HCT116 (cell line): ENCODE results near the gene PDE4A. TPM values are rescaled to one million over a fixed set of nuclear protein-coding genes. Genes with fewer than 3 reads are reported as not detected.

ENCODE experiments used
- ATAC-seq: fragments of 200-7000 bp; cut with Tn5 transposase; 2 replicates; pipeline ENCODE4 v1.9.1; 2020; ENCODE audit warnings: mild to moderate bottlenecking, moderate library complexity
- BruUV-seq: library from RNA; stranded (reverse); fragments of 400-500 nt; replicated peaks from 2 replicates; lab custom pipeline; 2021; lab: Mats Ljungman, UMichigan
- CTCF ChIA-PET: fragments of 300-600 bp; sonication (Branson Sonifier 250); formaldehyde crosslinking; loops from one replicate; lab custom pipeline; 2021; ENCODE audit warnings: antibody characterized with exemption; lab: Charles Lee
- POLR2A ChIA-PET: fragments of 300-600, 350-600 bp; sonication (Branson Sonifier 250); formaldehyde crosslinking; loops from one replicate; lab custom pipeline; 2021; ENCODE audit warnings: antibody characterized with exemption; lab: Charles Lee
- RAD21 ChIA-PET, 2 experiments: fragments of 300-600 bp; sonication (Branson Sonifier 250); formaldehyde crosslinking; loops; one replicate each; lab custom pipeline; 2023; ENCODE audit warnings: low total read pairs in 2 of 2; ENCODE audit not compliant: uncharacterized antibody in 2 of 2, unreplicated experiment in 2 of 2, low non-redundant PET in 1 of 2; lab: Charles Lee
- DNase-seq: peaks from one replicate; pipeline ENCODE4 v3.0.0-alpha.2; 2010; ENCODE audit warnings: low read depth, low spot score
- H2AFZ ChIP-seq: fragments of 200-600 bp; shearing (Covaris generic), sonication (generic); 2 replicates; pipeline ENCODE4 v1.6.1; 2017; ENCODE audit warnings: low read depth, mixed run types, mixed read lengths, antibody characterized with exemption, low read length; ENCODE audit not compliant: poor library complexity, severe bottlenecking
- H3K27ac ChIP-seq: 2 replicates; pipeline ENCODE4 v1.5.1; 2012; ENCODE audit warnings: low read depth, low read length
- H3K27me3 ChIP-seq: fragments of 200-600 bp; sonication (generic); 2 replicates; pipeline ENCODE4 v1.6.1; 2016; ENCODE audit warnings: mixed run types, low read length, mixed read lengths; ENCODE audit not compliant: insufficient read depth
- H3K36me3 ChIP-seq, 2 experiments: fragments of 200-500 bp in 1 of 2; fragments of 200-600 bp in 1 of 2; sonication (Bioruptor generic) in 1 of 2; sonication (generic) in 1 of 2; 2 replicates each; pipeline versions ENCODE4 v1.5.1 to v1.6.1; 2014 to 2016; ENCODE audit warnings: low read length in 2 of 2, inconsistent platforms in 1 of 2, mixed read lengths in 1 of 2, mixed run types in 1 of 2; ENCODE audit not compliant: insufficient read depth in 2 of 2, control insufficient read depth in 1 of 2
- H3K4me1 ChIP-seq, 2 experiments: fragments of 200-600 bp in 1 of 2; sonication (generic) in 1 of 2; 2 replicates each; pipeline versions ENCODE4 v1.5.1 to v1.6.1; 2012 to 2017; ENCODE audit warnings: low read length in 2 of 2, inconsistent platforms in 1 of 2, mild to moderate bottlenecking in 1 of 2, mixed read lengths in 1 of 2, mixed run types in 1 of 2, moderate library complexity in 1 of 2; ENCODE audit not compliant: insufficient read depth in 2 of 2, control insufficient read depth in 1 of 2
- H3K4me2 ChIP-seq: fragments of 200-600 bp; sonication (generic); 2 replicates; pipeline ENCODE4 v1.6.1; 2017; ENCODE audit warnings: mixed run types, low read length, mixed read lengths
- H3K4me3 ChIP-seq, 2 experiments: fragments of 200-600 bp in 1 of 2; sonication (generic) in 1 of 2; replicated peaks in 1 of 2; 2 replicates each; pipeline ENCODE4 v1.5.1; 2011 to 2016; ENCODE audit warnings: low read length in 2 of 2, control low read depth in 1 of 2, low read depth in 1 of 2, mild to moderate bottlenecking in 1 of 2, mixed read lengths in 1 of 2, mixed run types in 1 of 2
- H3K79me2 ChIP-seq: fragments of 200-600 bp; sonication (generic); 2 replicates; pipeline ENCODE4 v1.6.1; 2017; ENCODE audit warnings: mild to moderate bottlenecking, mixed run types, low read length, moderate library complexity, mixed read lengths; ENCODE audit not compliant: insufficient read depth
- H3K9ac ChIP-seq: fragments of 200-600 bp; sonication (generic); 2 replicates; pipeline ENCODE4 v1.6.1; 2016; ENCODE audit warnings: low read length, mixed read lengths
- H3K9me2 ChIP-seq: fragments of 200-600 bp; sonication (generic), shearing (Covaris generic); 2 replicates; pipeline ENCODE4 v1.6.1; 2017; ENCODE audit warnings: mixed run types, mild to moderate bottlenecking, moderate library complexity; ENCODE audit not compliant: insufficient read depth
- H3K9me3 ChIP-seq, 2 experiments: fragments of 200-500 bp in 1 of 2; fragments of 200-600 bp in 1 of 2; sonication (Bioruptor generic) in 1 of 2; sonication (generic) in 1 of 2; 2 replicates each; pipeline ENCODE4 v1.6.1; 2014 to 2017; ENCODE audit warnings: low read length in 2 of 2, mixed read lengths in 2 of 2, inconsistent platforms in 1 of 2, low read depth in 1 of 2, mild to moderate bottlenecking in 1 of 2, mixed run types in 1 of 2, moderate library complexity in 1 of 2; ENCODE audit not compliant: control insufficient read depth in 1 of 2, insufficient read depth in 1 of 2
- H4K20me1 ChIP-seq: fragments of 200-600 bp; sonication (generic), shearing (Covaris generic); 2 replicates; pipeline ENCODE4 v1.6.1; 2017; ENCODE audit warnings: mixed run types, mild to moderate bottlenecking, moderate library complexity; ENCODE audit not compliant: insufficient read depth
- CBX3 ChIP-seq: IDR thresholded peaks from 2 replicates; pipeline ENCODE4 v1.6.1; 2012; ENCODE audit warnings: low read depth
- CEBPB ChIP-seq: IDR thresholded peaks from 2 replicates; pipeline ENCODE4 v1.6.1; 2012; ENCODE audit warnings: low read depth
- EGR1 ChIP-seq: IDR thresholded peaks from 2 replicates; pipeline ENCODE4 v1.6.1; 2012; ENCODE audit warnings: low read depth
- ELF1 ChIP-seq: IDR thresholded peaks from 2 replicates; pipeline ENCODE4 v1.6.1; 2012; ENCODE audit warnings: low read depth, borderline replicate concordance
- EZH2phosphoT487 ChIP-seq: fragments of 200-600 bp; IDR thresholded peaks from 2 replicates; pipeline ENCODE4 v1.6.1; 2018; ENCODE audit warnings: antibody characterized with exemption, borderline replicate concordance
- FOSL1 ChIP-seq: IDR thresholded peaks from 2 replicates; pipeline ENCODE4 v1.6.1; 2012; ENCODE audit warnings: low read depth
- POLR2A ChIP-seq: IDR thresholded peaks from 2 replicates; pipeline ENCODE4 v1.7.0; 2011; ENCODE audit warnings: borderline replicate concordance; ENCODE audit not compliant: insufficient read depth, insufficient read length; ENCODE audit errors: extremely low read depth
- POLR2AphosphoS5 ChIP-seq: IDR thresholded peaks from 2 replicates; pipeline ENCODE4 v1.6.1; 2011; ENCODE audit warnings: mild to moderate bottlenecking, low read depth, low read length, moderate library complexity
- SIN3A ChIP-seq: IDR thresholded peaks from 2 replicates; pipeline ENCODE4 v1.6.1; 2012; ENCODE audit warnings: low read depth
- SRF ChIP-seq: IDR thresholded peaks from 2 replicates; pipeline ENCODE4 v1.6.1; 2012; ENCODE audit warnings: low read depth
- TCF7L2 ChIP-seq: IDR thresholded peaks from 2 replicates; pipeline ENCODE4 v1.7.0; 2011; ENCODE audit warnings: borderline replicate concordance, inconsistent platforms; ENCODE audit not compliant: insufficient read depth, insufficient read length; ENCODE audit errors: extremely low read depth
- YY1 ChIP-seq: IDR thresholded peaks from 2 replicates; pipeline ENCODE4 v1.6.1; 2011; ENCODE audit warnings: low read length, low read depth, moderate library complexity, mild to moderate bottlenecking; ENCODE audit not compliant: insufficient replicate concordance; ENCODE audit errors: extremely low read depth
- ZFX ChIP-seq: fragments of 450-650 bp; IDR thresholded peaks from 2 replicates; pipeline ENCODE4 v1.6.1; 2017
- ZNF274 ChIP-seq: fragments of 200-500 bp; sonication (Bioruptor generic); IDR thresholded peaks from 2 replicates; pipeline ENCODE4 v1.6.1; 2014; ENCODE audit warnings: mild to moderate bottlenecking, low read depth, low read length, inconsistent platforms
- intact Hi-C: fragments of 100-400 bp; cut with micrococcal nuclease; formaldehyde crosslinking; loops from 2 replicates; pipeline ENCODE4 v1.10.0; 2022
- total RNA-seq: library from RNA; stranded (reverse); gene quantifications from one replicate; pipeline ENCODE4 v1.2.1, GENCODE V29; 2021; ENCODE audit not compliant: unreplicated experiment
- TF ChIP-seq, protein P1 (sequence below): IDR thresholded peaks from 2 replicates; pipeline ENCODE4 v1.6.1; 2012
- TF ChIP-seq, protein P2 (sequence below), 3 experiments: fragments of 200-600 bp in 1 of 3; sonication (generic) in 1 of 3; IDR thresholded peaks in 2 of 3; conservative IDR thresholded peaks in 1 of 3; 2 replicates each; pipeline ENCODE4 v1.5.1; 2012 to 2017; ENCODE audit warnings: low read depth in 2 of 3, low read length in 2 of 3, antibody characterized with exemption in 1 of 3, borderline replicate concordance in 1 of 3, control low read depth in 1 of 3, mild to moderate bottlenecking in 1 of 3, mixed read lengths in 1 of 3, mixed run types in 1 of 3, moderate library complexity in 1 of 3; ENCODE audit not compliant: insufficient read depth in 1 of 3

Gene PDE4A
- total RNA-seq, 1 experiment from 2014 or later = 33.7 TPM

- peaks cover 0 to 15% of the 10 kb centered on the region in 2 experiments; a peak in 2 of 4 replicates for H3K4me1 ChIP-seq
These were observed 28.7 kb downstream of the PDE4A start for GRCh38 chr19:10449037-10449436.

GRCh38 chr19:10450191-10450852 is 30.0 kb downstream of the PDE4A start:
- POLR2A ChIA-PET = no interaction called here

More at GRCh38 chr19:10449037-10449436, 28.7 kb downstream of the PDE4A start:
- DNase-seq = no peak
- RAD21 ChIA-PET = no interaction called here
- no peak overlapping the region for H3K27ac ChIP-seq
- H3K27me3 ChIP-seq = no peaks in the 10 kb centered on the region
- intact Hi-C loops = no loop called here
- H4K20me1 ChIP-seq = peaks cover 3% of the 10 kb centered on the region; the same call in 1 of the 2 replicates
- no peak for TF ChIP-seq YY1
- TF ChIP-seq, all 23 proteins: peak for 0
- Histone ChIP-seq H3K4me3 (no peak overlapping the region), H2AFZ (no peak overlapping the region), H3K4me2 (no peak overlapping the region), H3K9ac (no peak overlapping the region), H3K36me3 (peaks cover 0 to 13% of the 10 kb centered on the region in 2 experiments; a peak in 3 of 4 replicates), H3K79me2 (peaks cover 4% of the 10 kb centered on the region; the same call in 1 of the 2 replicates), H3K9me3 (no peaks in the 10 kb centered on the region), H3K9me2 (no peaks in the 10 kb centered on the region)
- ATAC-seq = no peak
- CTCF ChIA-PET = no interaction called here
- no TSS peak for BruUV-seq
- POLR2A ChIA-PET = no interaction called here

More at GRCh38 chr19:10450191-10450852, 30.0 kb downstream of the PDE4A start:
- CTCF ChIA-PET = interaction anchor here (0.7 kb wide), 1 partner anchor 18 kb away, joined by 3 read pairs; no protein-coding TSS in a partner anchor
- Histone ChIP-seq H3K4me2 (no peak overlapping the region), H3K4me3 (no peak overlapping the region), H2AFZ (no peak overlapping the region), H3K9me2 (no peaks in the 10 kb centered on the region), H3K27ac (no peak overlapping the region), H3K4me1 (peaks cover 0 to 15% of the 10 kb centered on the region in 2 experiments; a peak in 2 of 4 replicates), H3K9me3 (no peaks in the 10 kb centered on the region), H4K20me1 (peaks cover 3% of the 10 kb centered on the region; the same call in 1 of the 2 replicates), H3K79me2 (peaks cover 4% of the 10 kb centered on the region; the same call in 1 of the 2 replicates), H3K27me3 (no peaks in the 10 kb centered on the region), H3K9ac (no peak overlapping the region), H3K36me3 (peaks cover 0 to 15% of the 10 kb centered on the region in 2 experiments; a peak in 3 of 4 replicates)
- ATAC-seq (no peak), DNase-seq (no peak)
- intact Hi-C loops = no loop called here
- TF ChIP-seq CEBPB = no peak
- TF ChIP-seq, protein P1, sequence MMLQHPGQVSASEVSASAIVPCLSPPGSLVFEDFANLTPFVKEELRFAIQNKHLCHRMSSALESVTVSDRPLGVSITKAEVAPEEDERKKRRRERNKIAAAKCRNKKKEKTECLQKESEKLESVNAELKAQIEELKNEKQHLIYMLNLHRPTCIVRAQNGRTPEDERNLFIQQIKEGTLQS = no peak
- TF ChIP-seq SRF = no peak
- no peak for TF ChIP-seq YY1
- TF ChIP-seq ELF1 = no peak
- TF ChIP-seq, protein P2, sequence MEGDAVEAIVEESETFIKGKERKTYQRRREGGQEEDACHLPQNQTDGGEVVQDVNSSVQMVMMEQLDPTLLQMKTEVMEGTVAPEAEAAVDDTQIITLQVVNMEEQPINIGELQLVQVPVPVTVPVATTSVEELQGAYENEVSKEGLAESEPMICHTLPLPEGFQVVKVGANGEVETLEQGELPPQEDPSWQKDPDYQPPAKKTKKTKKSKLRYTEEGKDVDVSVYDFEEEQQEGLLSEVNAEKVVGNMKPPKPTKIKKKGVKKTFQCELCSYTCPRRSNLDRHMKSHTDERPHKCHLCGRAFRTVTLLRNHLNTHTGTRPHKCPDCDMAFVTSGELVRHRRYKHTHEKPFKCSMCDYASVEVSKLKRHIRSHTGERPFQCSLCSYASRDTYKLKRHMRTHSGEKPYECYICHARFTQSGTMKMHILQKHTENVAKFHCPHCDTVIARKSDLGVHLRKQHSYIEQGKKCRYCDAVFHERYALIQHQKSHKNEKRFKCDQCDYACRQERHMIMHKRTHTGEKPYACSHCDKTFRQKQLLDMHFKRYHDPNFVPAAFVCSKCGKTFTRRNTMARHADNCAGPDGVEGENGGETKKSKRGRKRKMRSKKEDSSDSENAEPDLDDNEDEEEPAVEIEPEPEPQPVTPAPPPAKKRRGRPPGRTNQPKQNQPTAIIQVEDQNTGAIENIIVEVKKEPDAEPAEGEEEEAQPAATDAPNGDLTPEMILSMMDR (IDR thresholded peaks at IDR 0.05 in 2 of 3, conservative IDR thresholded peaks at IDR 0.05 in 1 of 3; ENCODE audit: borderline replicate concordance in 1 of 3, insufficient read depth in 1 of 3, low read depth in 2 of 3, low read length in 2 of 3) = no peak
- no peak for TF ChIP-seq EGR1
- no peak for TF ChIP-seq TCF7L2
- TF ChIP-seq FOSL1 = no peak
- no peak for TF ChIP-seq CBX3
- TF ChIP-seq ZFX = no peak
- TF ChIP-seq ZNF274 = no peak
- no peak for TF ChIP-seq POLR2A
- no peak for TF ChIP-seq SIN3A
- no peak for TF ChIP-seq EZH2phosphoT487
- TF ChIP-seq POLR2AphosphoS5 = no peak
- RAD21 ChIA-PET = interaction anchor here in 1 of 2 experiments (0.6 kb wide), 1 partner anchor 267 kb away, joined by 3 read pairs; no protein-coding TSS in a partner anchor
- no TSS peak for BruUV-seq
